H1 (cell line): ENCODE data around the gene RNASEH2A. TPM values are rescaled to one million over a fixed set of nuclear protein-coding genes. Genes with fewer than 3 reads are reported as not detected.

Experiments
- HDAC6 ChIP-seq: IDR thresholded peaks from one replicate; pipeline ENCODE4 v1.7.1; 2012; ENCODE audit warnings: low read depth, mild to moderate bottlenecking, inconsistent platforms, low read length, moderate library complexity
- ZNF274 ChIP-seq: IDR thresholded peaks from 2 replicates; pipeline ENCODE4 v1.7.0; 2012; ENCODE audit warnings: low read length, borderline replicate concordance; ENCODE audit errors: extremely low read depth
- polyA plus RNA-seq, 7 experiments: library from polyadenylated mRNA; depleted of rRNA in 3 of 7; stranded (reverse) in 5 of 7; unstranded in 2 of 7; fragments of >200 nt in 5 of 7; fragments of 200-250 nt in 2 of 7; gene quantifications; 1 replicate in 5 of 7; 2 replicates in 1 of 7; 4 replicates in 1 of 7; pipeline versions ENCODE4 v1.2.1 to v1.2.3, GENCODE V29; 2011 to 2013; ENCODE audit warnings: missing spikeins in 2 of 7, mixed read lengths in 2 of 7
- total RNA-seq: library from RNA; stranded (reverse); fragmentation: NEBNext Ultra II Directional; extraction: Animal tissue kit (Norgen Biotek cat#: 25700); gene quantifications from 2 replicates; pipeline ENCODE4 v1.2.1, GENCODE V29; 2021

RNASEH2A gene
- total and polyA plus RNA-seq, 2 of the 8 experiments (the other 6 are each of a cell fraction or from before 2014, with no cell fraction given): 67.5 to 120 TPM

GRCh38 chr19:12784394-12784870 is 22.0 kb upstream of the RNASEH2A start (continued):
- TF ChIP-seq ZNF274: no peak
- TF ChIP-seq HDAC6: no peak
